HL-60 (cell line): ENCODE data around the gene CDH23.
"Not testable (repeated sequence)": the region's sequence is repeated elsewhere in the genome, so short reads cannot be mapped to it uniquely, and the experiment has no call there.

ENCODE experiments used
- DNase-seq, 2 experiments: peaks; one replicate each; pipeline ENCODE4 v3.0.0-alpha.2; 2010 to 2020; ENCODE audit warnings: low read depth in 1 of 2, low spot score in 1 of 2
- H3K27ac ChIP-seq: fragments of 250-450 bp; sonication (Bioruptor Pico); replicated peaks from 2 replicates; pipeline ENCODE4 v1.5.1; 2020; ENCODE audit warnings: mild to moderate bottlenecking, moderate library complexity
- H3K27me3 ChIP-seq: fragments of 250-450 bp; sonication (Bioruptor Pico); 2 replicates; pipeline ENCODE4 v1.5.1; 2021; ENCODE audit warnings: mild to moderate bottlenecking, moderate library complexity; ENCODE audit not compliant: insufficient read depth, poor library complexity, severe bottlenecking
- H3K4me3 ChIP-seq: replicated peaks from 2 replicates; pipeline ENCODE4 v1.5.1; 2011; ENCODE audit warnings: mild to moderate bottlenecking, control low read depth, low read length; ENCODE audit not compliant: insufficient read depth
- CTCF ChIP-seq: IDR thresholded peaks from one replicate; pipeline ENCODE4 v1.5.1; 2011; ENCODE audit warnings: low read length, control low read depth, inconsistent platforms; ENCODE audit not compliant: insufficient read depth
- GABPA ChIP-seq: IDR thresholded peaks from 2 replicates; pipeline ENCODE4 v1.6.1; 2012; ENCODE audit warnings: low read depth
- POLR2AphosphoS5 ChIP-seq: IDR thresholded peaks from 2 replicates; pipeline ENCODE4 v1.6.1; 2012; ENCODE audit warnings: low read depth
- REST ChIP-seq: IDR thresholded peaks from 2 replicates; pipeline ENCODE4 v1.6.1; 2012; ENCODE audit warnings: low read depth; ENCODE audit not compliant: insufficient replicate concordance
- SPI1 ChIP-seq: IDR thresholded peaks from 2 replicates; pipeline ENCODE4 v1.6.1; 2012; ENCODE audit warnings: low read depth, mild to moderate bottlenecking, borderline replicate concordance

Gene CDH23

GRCh38 chr10:71596759-71597158 lies 200.0 kb downstream of the CDH23 start:
- TF ChIP-seq CTCF (no peak), POLR2AphosphoS5 (no peak), GABPA (no peak), REST (no peak), SPI1 (no peak)
- no peaks in the 10 kb centered on the region for H3K27me3 ChIP-seq
- H3K4me3 ChIP-seq, result no peak overlapping the region
- no peak overlapping the region for H3K27ac ChIP-seq
- DNase-seq, result no peak

GRCh38 chr10:71597821-71598498 lies 201.2 kb downstream of the CDH23 start:
- TF ChIP-seq GABPA (no peak), SPI1 (0 out of 2 replicates have a peak, but pooled peaks have one; percentile 35)
- Histone ChIP-seq H3K27ac (peak overlapping the region; percentile 66), H3K27me3 (no peaks in the 10 kb centered on the region), H3K4me3 (no peak overlapping the region)
- DNase-seq, result peak; percentile 65 to 85

- H3K4me3 ChIP-seq, result no peak overlapping the region
- H3K27me3 ChIP-seq, result no peaks in the 10 kb centered on the region
- TF ChIP-seq POLR2AphosphoS5 (no peak), CTCF (no peak), GABPA (no peak), SPI1 (no peak), REST (no peak)
- DNase-seq, result no peak
- peak overlapping the region; percentile 66 for H3K27ac ChIP-seq
Measured at GRCh38 chr10:71598621-71599055, 201.9 kb downstream of the CDH23 start.

- no peaks in the 10 kb centered on the region for H3K27me3 ChIP-seq
- TF ChIP-seq SPI1, result no peak
- TF ChIP-seq GABPA, result no peak
- no peak for TF ChIP-seq POLR2AphosphoS5
- TF ChIP-seq REST, result no peak
- TF ChIP-seq CTCF, result no peak
- no peak for DNase-seq
- H3K27ac ChIP-seq, result no peak overlapping the region
- no peak overlapping the region for H3K4me3 ChIP-seq
Measured at GRCh38 chr10:71599518-71599917, 202.8 kb downstream of the CDH23 start.

- H3K27me3 ChIP-seq, H3K4me3 ChIP-seq, H3K27ac ChIP-seq, DNase-seq: not testable (repeated sequence)
Measured at GRCh38 chr10:71600242-71600641, 203.5 kb downstream of the CDH23 start.
